Aorta (tissue), 5 donors: ENCODE data around the gene FCGR3A. TPM values are rescaled to one million over a fixed set of nuclear protein-coding genes. Genes with fewer than 3 reads are reported as not detected.
"Not testable (repeated sequence)": the region's sequence is repeated elsewhere in the genome, so short reads cannot be mapped to it uniquely, and the experiment has no call there.

ENCODE experiments used
- ATAC-seq: fragments of 200-7000 bp; cut with Tn5 transposase; one replicate; pipeline ENCODE4 v1.9.1; 2022; ENCODE audit warnings: moderate library complexity; ENCODE audit not compliant: low FRiP score
- DNase-seq, 2 donors: peaks; one replicate each; pipeline ENCODE4 v3.0.0-alpha.2; 2020
- H3K27ac ChIP-seq, 2 donors: one replicate each; pipeline ENCODE4 v1.5.1; 2013; ENCODE audit warnings: low read length in 2 of 2, mild to moderate bottlenecking in 2 of 2, moderate library complexity in 2 of 2, control low read depth in 1 of 2, inconsistent platforms in 1 of 2, low read depth in 1 of 2
- H3K27me3 ChIP-seq, 2 donors: one replicate each; pipeline ENCODE4 v1.6.1; 2013; ENCODE audit warnings: control low read depth in 1 of 2, low read length in 1 of 2, mild to moderate bottlenecking in 1 of 2, moderate library complexity in 1 of 2; ENCODE audit not compliant: insufficient read depth in 2 of 2, control insufficient read depth in 1 of 2
- H3K36me3 ChIP-seq, 2 donors: one replicate each; pipeline ENCODE4 v1.6.1; 2013; ENCODE audit warnings: control low read depth in 1 of 2, low read length in 1 of 2, mild to moderate bottlenecking in 1 of 2; ENCODE audit not compliant: insufficient read depth in 2 of 2, control insufficient read depth in 1 of 2
- H3K4me1 ChIP-seq, 2 donors: one replicate each; pipeline ENCODE4 v1.6.1; 2013; ENCODE audit warnings: low read length in 2 of 2, control low read depth in 1 of 2, mild to moderate bottlenecking in 1 of 2, moderate library complexity in 1 of 2; ENCODE audit not compliant: insufficient read depth in 2 of 2, control insufficient read depth in 1 of 2
- H3K4me3 ChIP-seq, 2 donors: one replicate each; pipeline ENCODE4 v1.5.1; 2013; ENCODE audit warnings: low read length in 2 of 2, control low read depth in 1 of 2, mild to moderate bottlenecking in 1 of 2
- H3K9me3 ChIP-seq: one replicate; pipeline ENCODE4 v1.6.1; 2013; ENCODE audit warnings: mild to moderate bottlenecking, low read length; ENCODE audit not compliant: control insufficient read depth
- WGBS, 2 donors: extraction: QIAGEN DNeasy Blood & Tissue Kit; methylation state at CpG; one replicate each; pipeline ENCODE4 v1.1.7; 2013; 5-methylcytosine and 5-hydroxymethylcytosine counted together
- intact Hi-C, 2 donors: fragments of 100-400 bp; cut with DNase I; formaldehyde crosslinking; loops; one replicate each; pipeline versions ENCODE4 v1.14.2 to v1.15.0; 2022
- polyA plus RNA-seq, 2 donors: library from polyadenylated mRNA; stranded (reverse); fragments of 200-250 nt; gene quantifications; one replicate each; pipeline ENCODE4 v1.2.3, GENCODE V29; 2013
- total RNA-seq, 2 donors: library from RNA; stranded (reverse); fragmentation: NEBNext Ultra II Directional; extraction: Animal tissue kit (Norgen Biotek cat#: 25700); gene quantifications; one replicate each; pipeline ENCODE4 v1.2.1, GENCODE V29; 2021
- donor health status: healthy with polysubstance abuse.
- donor health status: Bipolar disorder and iron deficiency.
- donor health status: DM: no; HTN: no; CAD: no.
- donor health status: DM: no; HTN: no; CAD: no.
- donor health status: DM: yes; HTN: yes; CAD: no.

FCGR3A gene
- total and polyA plus RNA-seq, 4 donors: 13.9 to 116 (median 98.1) TPM

DNA sequence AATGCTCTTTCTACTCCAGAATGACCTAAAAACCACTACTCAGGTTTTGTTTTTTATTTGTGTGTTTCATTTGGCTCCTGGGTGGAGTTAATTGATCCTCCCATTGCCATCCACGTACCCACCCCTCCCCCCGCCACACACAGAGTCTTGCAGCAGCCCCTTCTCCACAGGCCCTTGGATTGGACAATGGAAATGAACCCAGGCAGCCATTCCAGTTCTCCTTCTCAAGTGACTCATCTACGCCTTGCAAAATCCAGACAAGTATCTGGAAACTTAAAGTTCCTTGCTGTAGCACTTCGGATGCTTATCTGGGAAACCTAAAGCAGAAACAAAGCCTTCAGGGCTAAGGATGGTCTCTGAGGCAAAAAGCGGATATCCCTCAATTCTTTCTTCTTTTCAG, 1.3 kb upstream of the FCGR3A start:
- H3K36me3 ChIP-seq, H3K27ac ChIP-seq, intact Hi-C loops, H3K9me3 ChIP-seq, ATAC-seq, H3K27me3 ChIP-seq, H3K4me1 ChIP-seq, H3K4me3 ChIP-seq, DNase-seq: not testable (repeated sequence)
- 84 to 85% methylated on average over 5 of the region's 5 CpGs for WGBS, 2 donors

GRCh38 chr1:161548749-161549406, 740 bp downstream of the FCGR3A start:
- H3K27ac ChIP-seq, intact Hi-C loops, H3K27me3 ChIP-seq, H3K9me3 ChIP-seq, H3K4me1 ChIP-seq, H3K36me3 ChIP-seq, DNase-seq, H3K4me3 ChIP-seq: not testable (repeated sequence)
- WGBS, 2 donors: 80 to 83% methylated on average over 1 of the region's 2 CpGs
- ATAC-seq: peak; percentile 41

- H3K4me1 ChIP-seq, intact Hi-C loops, H3K27me3 ChIP-seq, H3K27ac ChIP-seq, H3K9me3 ChIP-seq, H3K4me3 ChIP-seq, H3K36me3 ChIP-seq, ATAC-seq, DNase-seq: not testable (repeated sequence)
- 91 to 92% methylated on average over 7 to 8 of the region's 8 CpGs for WGBS, 2 donors
These were observed 1.4 kb downstream of the FCGR3A start for GRCh38 chr1:161547995-161548741.

- H3K4me3 ChIP-seq, H3K27ac ChIP-seq, ATAC-seq, H3K27me3 ChIP-seq, DNase-seq, H3K36me3 ChIP-seq, intact Hi-C loops, H3K9me3 ChIP-seq, H3K4me1 ChIP-seq: not testable (repeated sequence)
- WGBS, 2 donors: 73 to 75% methylated on average over 10 of the region's 11 CpGs
These were observed 4.5 kb downstream of the FCGR3A start for GRCh38 chr1:161545005-161545731.

GRCh38 chr1:161543125-161543524, 6.5 kb downstream of the FCGR3A start:
- H3K36me3 ChIP-seq, intact Hi-C loops, H3K27me3 ChIP-seq, H3K4me1 ChIP-seq, H3K27ac ChIP-seq, DNase-seq, ATAC-seq, H3K9me3 ChIP-seq, H3K4me3 ChIP-seq: not testable (repeated sequence)
- 82 to 86% methylated on average over 1 of the region's 1 CpG for WGBS, 2 donors

GRCh38 chr1:161542091-161542559, 7.5 kb downstream of the FCGR3A start:
- intact Hi-C loops, DNase-seq, H3K9me3 ChIP-seq, H3K4me3 ChIP-seq, H3K36me3 ChIP-seq, ATAC-seq, H3K27ac ChIP-seq, H3K4me1 ChIP-seq, H3K27me3 ChIP-seq: not testable (repeated sequence)
- 83 to 84% methylated on average over 5 of the region's 5 CpGs for WGBS, 2 donors

- intact Hi-C loops, ATAC-seq, H3K27me3 ChIP-seq, H3K36me3 ChIP-seq, H3K4me1 ChIP-seq, H3K4me3 ChIP-seq, H3K27ac ChIP-seq, DNase-seq, H3K9me3 ChIP-seq: not testable (repeated sequence)
- WGBS, 2 donors: 61 to 63% methylated on average over 10 of the region's 10 CpGs
These were observed 9.1 kb downstream of the FCGR3A start for GRCh38 chr1:161540570-161540960.

DNA sequence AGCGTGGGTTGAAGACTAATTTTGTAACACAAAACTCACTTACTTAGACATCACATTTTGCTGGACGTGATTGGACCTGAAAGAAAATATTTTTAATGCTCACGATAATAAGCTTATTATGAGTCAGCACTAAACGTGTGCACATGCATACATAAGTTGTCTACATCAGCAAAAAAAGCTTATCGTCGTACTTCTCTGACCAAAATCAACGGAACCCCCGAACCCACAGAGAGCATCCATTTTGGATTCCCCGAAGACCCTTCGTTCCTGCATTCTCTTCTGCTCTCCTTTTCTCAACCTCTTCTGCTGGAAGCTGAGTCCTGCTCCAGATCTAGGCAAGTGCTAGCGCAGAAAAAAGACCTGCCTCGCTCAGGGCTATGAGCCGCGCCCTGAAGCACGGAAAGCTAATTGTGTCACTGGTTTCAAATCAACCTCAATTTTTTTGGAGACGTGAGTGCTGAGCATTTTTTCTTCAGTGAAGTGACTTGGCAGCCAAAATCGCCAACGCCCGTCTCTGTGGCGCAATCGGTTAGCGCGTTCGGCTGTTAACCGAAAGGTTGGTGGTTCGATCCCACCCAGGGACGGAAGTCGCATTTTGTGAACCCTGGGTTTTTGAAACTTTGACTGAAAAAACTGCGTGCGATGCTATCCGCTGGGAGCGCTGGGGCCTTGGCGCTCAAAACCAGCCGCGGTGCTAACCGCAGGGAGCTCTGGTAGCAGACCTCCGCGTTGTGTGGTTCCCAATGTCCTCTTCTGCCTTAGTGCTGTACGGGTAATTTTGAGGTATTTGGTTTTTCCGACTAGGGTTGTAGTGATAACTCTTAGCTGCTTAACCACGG, 9.7 kb downstream of the FCGR3A start:
- Histone ChIP-seq H3K27ac (peak overlapping the region in 1 of 2 donors; percentile 81), H3K4me3 (peak overlapping the region; percentile 61 to 93)
- H3K36me3 ChIP-seq, H3K27me3 ChIP-seq, H3K9me3 ChIP-seq, H3K4me1 ChIP-seq: not testable (repeated sequence)
- DNase-seq (peak; percentile 81 to 91), ATAC-seq (peak; percentile 79)
- intact Hi-C loops: loop anchor here in 1 of 2 donors (10.0 kb wide), 1 partner anchor 75 kb away; no protein-coding TSS in a partner anchor
- WGBS, 2 donors: 4% methylated on average over 41 of the region's 41 CpGs
